GM23338 (cell line): ENCODE data around the gene ZNHIT6. TPM values are rescaled to one million over a fixed set of nuclear protein-coding genes. Genes with fewer than 3 reads are reported as not detected.

Source experiments
- ATAC-seq: fragments of 200-7000 bp; cut with Tn5 transposase; 3 replicates; pipeline ENCODE4 v1.9.1; 2020
- DNase-seq: peaks from one replicate; pipeline ENCODE4 v3.0.0-alpha.2; 2015; ENCODE audit warnings: low spot score
- H2AFZ ChIP-seq: fragments of 200-600 bp; sonication (generic); 2 replicates; pipeline ENCODE4 v1.8.0; 2016; ENCODE audit warnings: antibody characterized with exemption, mild to moderate bottlenecking, moderate library complexity
- H3F3A ChIP-seq: fragments of 200-600 bp; sonication (generic); replicated peaks from 2 replicates; pipeline ENCODE4 v1.8.0; 2017; ENCODE audit warnings: antibody characterized with exemption, mixed run types, low read depth
- H3K27ac ChIP-seq: fragments of 200-600 bp; sonication (generic); 2 replicates; pipeline ENCODE4 v1.6.1; 2016; ENCODE audit warnings: low read depth
- H3K27me3 ChIP-seq: fragments of 200-600 bp; sonication (generic); 2 replicates; pipeline ENCODE4 v1.8.0; 2016; ENCODE audit warnings: mild to moderate bottlenecking, mixed run types, moderate library complexity; ENCODE audit not compliant: insufficient read depth
- H3K36me3 ChIP-seq: fragments of 200-600 bp; sonication (generic); 2 replicates; pipeline ENCODE4 v1.8.0; 2016; ENCODE audit warnings: mild to moderate bottlenecking; ENCODE audit not compliant: insufficient read depth
- H3K4me1 ChIP-seq: fragments of 200-600 bp; sonication (generic); 2 replicates; pipeline ENCODE4 v1.8.0; 2016; ENCODE audit warnings: mild to moderate bottlenecking, moderate library complexity; ENCODE audit not compliant: insufficient read depth
- H3K4me2 ChIP-seq: fragments of 200-600 bp; sonication (generic); 2 replicates; pipeline ENCODE4 v1.7.1; 2017; ENCODE audit warnings: mixed run types
- H3K4me3 ChIP-seq: fragments of 200-600 bp; sonication (generic); 2 replicates; pipeline ENCODE4 v1.6.1; 2016; ENCODE audit warnings: mixed run types
- H3K79me2 ChIP-seq: fragments of 200-600 bp; sonication (generic); replicated peaks from 2 replicates; pipeline ENCODE4 v1.8.0; 2017; ENCODE audit warnings: mild to moderate bottlenecking; ENCODE audit not compliant: insufficient read depth
- H3K9me2 ChIP-seq: fragments of 200-600 bp; sonication (generic); 2 replicates; pipeline ENCODE4 v1.8.0; 2017; ENCODE audit not compliant: insufficient read depth
- H4K20me1 ChIP-seq: fragments of 200-600 bp; sonication (generic); replicated peaks from 2 replicates; pipeline ENCODE4 v1.8.0; 2017; ENCODE audit warnings: mild to moderate bottlenecking; ENCODE audit not compliant: insufficient read depth
- H3K27ac Mint-ChIP-seq: 2 replicates; pipeline ENCODE4 v1.8.0; 2020; ENCODE audit warnings: inconsistent platforms, mild to moderate bottlenecking, moderate library complexity, mixed read lengths
- H3K27me3 Mint-ChIP-seq: 3 replicates; pipeline ENCODE4 v1.8.0; 2022; ENCODE audit warnings: low read depth, mild to moderate bottlenecking, moderate library complexity, mixed read lengths, inconsistent platforms; ENCODE audit not compliant: insufficient read depth, poor library complexity
- H3K36me3 Mint-ChIP-seq: 3 replicates; pipeline ENCODE4 v1.8.0; 2021; ENCODE audit warnings: low read depth, mild to moderate bottlenecking, inconsistent platforms, moderate library complexity, mixed read lengths
- H3K4me1 Mint-ChIP-seq: 3 replicates; pipeline ENCODE4 v1.8.0; 2020; ENCODE audit warnings: mild to moderate bottlenecking, inconsistent platforms, mixed read lengths
- H3K4me3 Mint-ChIP-seq: 3 replicates; pipeline ENCODE4 v1.8.0; 2021; ENCODE audit warnings: moderate library complexity, mild to moderate bottlenecking, inconsistent platforms, mixed read lengths
- H3K9me3 Mint-ChIP-seq: 3 replicates; pipeline ENCODE4 v1.8.0; 2020; ENCODE audit warnings: moderate library complexity, mild to moderate bottlenecking, inconsistent platforms, mixed read lengths
- CREB1 ChIP-seq: fragments of 250-450 bp; sonication (Bioruptor Pico); IDR thresholded peaks from 2 replicates; pipeline ENCODE4 v1.5.0; 2020; ENCODE audit warnings: low read depth, mild to moderate bottlenecking, moderate library complexity
- ETS1 ChIP-seq: IDR thresholded peaks from 2 replicates; pipeline ENCODE4 v1.6.1; 2016; ENCODE audit warnings: antibody characterized with exemption
- EZH2 ChIP-seq: fragments of 200-600 bp; sonication (generic); IDR thresholded peaks from one replicate; pipeline ENCODE4 v1.8.0; 2017; ENCODE audit warnings: antibody characterized with exemption, mild to moderate bottlenecking, low read depth; ENCODE audit not compliant: unreplicated experiment
- EZH2phosphoT487 ChIP-seq: fragments of 200-600 bp; sonication (generic); IDR thresholded peaks from one replicate; pipeline ENCODE4 v1.8.1; 2018; ENCODE audit warnings: antibody characterized with exemption; ENCODE audit not compliant: unreplicated experiment
- JUNB ChIP-seq: IDR thresholded peaks from one replicate; pipeline ENCODE4 v1.6.1; 2016; ENCODE audit warnings: antibody characterized with exemption; ENCODE audit not compliant: unreplicated experiment
- NANOG ChIP-seq: IDR thresholded peaks from 2 replicates; pipeline ENCODE4 v1.6.1; 2016; ENCODE audit warnings: antibody characterized with exemption, borderline replicate concordance
- POLR2AphosphoS5 ChIP-seq: IDR thresholded peaks from 2 replicates; pipeline ENCODE4 v1.6.1; 2016; ENCODE audit warnings: antibody characterized with exemption, low read depth
- REST ChIP-seq: IDR thresholded peaks from one replicate; pipeline ENCODE4 v1.6.1; 2018; ENCODE audit warnings: antibody characterized with exemption; ENCODE audit not compliant: unreplicated experiment
- STAT1 ChIP-seq: IDR thresholded peaks from one replicate; pipeline ENCODE4 v1.6.1; 2016; ENCODE audit warnings: antibody characterized with exemption; ENCODE audit not compliant: unreplicated experiment
- ZNF114 ChIP-seq: fragments of 250-450 bp; sonication (Bioruptor Pico); IDR thresholded peaks from 2 replicates; pipeline ENCODE4 v1.5.0; 2020; ENCODE audit warnings: mild to moderate bottlenecking, moderate library complexity
- ZNF331 ChIP-seq: fragments of 250-450 bp; sonication (Bioruptor Pico); IDR thresholded peaks from 2 replicates; pipeline ENCODE4 v1.5.0; 2020; ENCODE audit warnings: low read depth, mild to moderate bottlenecking, moderate library complexity
- ZNF462 ChIP-seq: fragments of 250-450 bp; sonication (Bioruptor Pico); IDR thresholded peaks from 2 replicates; pipeline ENCODE4 v1.5.0; 2020; ENCODE audit warnings: mild to moderate bottlenecking, moderate library complexity
- polyA plus RNA-seq: library from polyadenylated mRNA; unstranded; fragments of >200 nt; fragmentation: Nextera tagmentation; extraction: Ambion mirVana; gene quantifications from 2 replicates; pipeline ENCODE4 v1.2.1, GENCODE V29; 2016
- total RNA-seq: library from RNA; depleted of rRNA; stranded (reverse); fragments of >200 nt; shearing (Covaris generic); gene quantifications from 2 replicates; pipeline ENCODE4 v1.2.3, GENCODE V29; 2014
- TF ChIP-seq, protein P1 (sequence below), 2 experiments: fragments of 200-600 bp in 1 of 2; sonication (generic) in 1 of 2; conservative IDR thresholded peaks; 2 replicates each; pipeline versions ENCODE4 v1.5.1 to v1.6.1; 2016 to 2017; ENCODE audit warnings: antibody characterized with exemption in 2 of 2, low read depth in 2 of 2, mild to moderate bottlenecking in 2 of 2, moderate library complexity in 1 of 2

Gene ZNHIT6
- total and polyA plus RNA-seq, 2 experiments from 2014 or later = 17.3 to 20.9 TPM

- H3K4me1 Mint-ChIP-seq = no peaks in the 10 kb centered on the region
- no peak for TF ChIP-seq STAT1
- no peak for TF ChIP-seq CREB1 (CRISPR knock-in tag)
- no peak for TF ChIP-seq NANOG
- TF ChIP-seq ZNF462 (CRISPR knock-in tag) = no peak
- no peak for TF ChIP-seq EZH2
- no peak for TF ChIP-seq ZNF114
- no peak for TF ChIP-seq ETS1
- TF ChIP-seq JUNB = no peak
- no peak for TF ChIP-seq ZNF331 (CRISPR knock-in tag)
- TF ChIP-seq, protein P1, sequence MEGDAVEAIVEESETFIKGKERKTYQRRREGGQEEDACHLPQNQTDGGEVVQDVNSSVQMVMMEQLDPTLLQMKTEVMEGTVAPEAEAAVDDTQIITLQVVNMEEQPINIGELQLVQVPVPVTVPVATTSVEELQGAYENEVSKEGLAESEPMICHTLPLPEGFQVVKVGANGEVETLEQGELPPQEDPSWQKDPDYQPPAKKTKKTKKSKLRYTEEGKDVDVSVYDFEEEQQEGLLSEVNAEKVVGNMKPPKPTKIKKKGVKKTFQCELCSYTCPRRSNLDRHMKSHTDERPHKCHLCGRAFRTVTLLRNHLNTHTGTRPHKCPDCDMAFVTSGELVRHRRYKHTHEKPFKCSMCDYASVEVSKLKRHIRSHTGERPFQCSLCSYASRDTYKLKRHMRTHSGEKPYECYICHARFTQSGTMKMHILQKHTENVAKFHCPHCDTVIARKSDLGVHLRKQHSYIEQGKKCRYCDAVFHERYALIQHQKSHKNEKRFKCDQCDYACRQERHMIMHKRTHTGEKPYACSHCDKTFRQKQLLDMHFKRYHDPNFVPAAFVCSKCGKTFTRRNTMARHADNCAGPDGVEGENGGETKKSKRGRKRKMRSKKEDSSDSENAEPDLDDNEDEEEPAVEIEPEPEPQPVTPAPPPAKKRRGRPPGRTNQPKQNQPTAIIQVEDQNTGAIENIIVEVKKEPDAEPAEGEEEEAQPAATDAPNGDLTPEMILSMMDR (conservative IDR thresholded peaks at IDR 0.05; ENCODE audit: low read depth in 2 of 2) = no peak
- no peak for TF ChIP-seq REST
- TF ChIP-seq EZH2phosphoT487 = no peak
- no peak for TF ChIP-seq POLR2AphosphoS5
- DNase-seq (no peak), ATAC-seq (no peak)
- peaks cover 7% of the 10 kb centered on the region; the same call in 1 of the 2 replicates for H3K36me3 ChIP-seq
- H3K4me1 ChIP-seq = no peaks in the 10 kb centered on the region
- H3K27ac Mint-ChIP-seq = no peak overlapping the region
- H3K9me3 Mint-ChIP-seq = peaks cover 27% of the 10 kb centered on the region
- no peak overlapping the region for H3K4me2 ChIP-seq
- H3K79me2 ChIP-seq = no peaks in the 10 kb centered on the region
- peaks cover 3% of the 10 kb centered on the region for H3K27me3 Mint-ChIP-seq
- H3K9me2 ChIP-seq = peaks cover 7% of the 10 kb centered on the region; the same call in 1 of the 2 replicates
- H3K36me3 Mint-ChIP-seq = peaks cover 45% of the 10 kb centered on the region
- H3F3A ChIP-seq = no peaks in the 10 kb centered on the region
- no peak overlapping the region for H3K4me3 Mint-ChIP-seq
- no peak overlapping the region for H3K27ac ChIP-seq
- H3K4me3 ChIP-seq = no peak overlapping the region
- no peak overlapping the region for H2AFZ ChIP-seq
- no peaks in the 10 kb centered on the region for H3K27me3 ChIP-seq
- H4K20me1 ChIP-seq = no peaks in the 10 kb centered on the region
These were observed 86.8 kb downstream of the ZNHIT6 start for GRCh38 chr1:85621430-85621829.
